HS-27A (cell line): ENCODE data around the gene SZRD1.
"Not testable (repeated sequence)": the region's sequence is repeated elsewhere in the genome, so short reads cannot be mapped to it uniquely, and the experiment has no call there.

ENCODE experiments used
- DNase-seq: peaks from one replicate; pipeline ENCODE4 v3.0.0-alpha.2; 2012; ENCODE audit warnings: low read depth, missing footprints

The SZRD1 gene, protein sequence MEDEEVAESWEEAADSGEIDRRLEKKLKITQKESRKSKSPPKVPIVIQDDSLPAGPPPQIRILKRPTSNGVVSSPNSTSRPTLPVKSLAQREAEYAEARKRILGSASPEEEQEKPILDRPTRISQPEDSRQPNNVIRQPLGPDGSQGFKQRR

GRCh38 chr1:16366722-16367257 is at the start of gene SZRD1:
Gene SZRD1 (plus strand): TSS chr1:16367242. CDS start chr1:16367258, 16 bp downstream.
- DNase-seq = peak; percentile 99

- no peak for DNase-seq
These were observed 48.5 kb upstream of the SZRD1 start for GRCh38 chr1:16318555-16318954.

DNA sequence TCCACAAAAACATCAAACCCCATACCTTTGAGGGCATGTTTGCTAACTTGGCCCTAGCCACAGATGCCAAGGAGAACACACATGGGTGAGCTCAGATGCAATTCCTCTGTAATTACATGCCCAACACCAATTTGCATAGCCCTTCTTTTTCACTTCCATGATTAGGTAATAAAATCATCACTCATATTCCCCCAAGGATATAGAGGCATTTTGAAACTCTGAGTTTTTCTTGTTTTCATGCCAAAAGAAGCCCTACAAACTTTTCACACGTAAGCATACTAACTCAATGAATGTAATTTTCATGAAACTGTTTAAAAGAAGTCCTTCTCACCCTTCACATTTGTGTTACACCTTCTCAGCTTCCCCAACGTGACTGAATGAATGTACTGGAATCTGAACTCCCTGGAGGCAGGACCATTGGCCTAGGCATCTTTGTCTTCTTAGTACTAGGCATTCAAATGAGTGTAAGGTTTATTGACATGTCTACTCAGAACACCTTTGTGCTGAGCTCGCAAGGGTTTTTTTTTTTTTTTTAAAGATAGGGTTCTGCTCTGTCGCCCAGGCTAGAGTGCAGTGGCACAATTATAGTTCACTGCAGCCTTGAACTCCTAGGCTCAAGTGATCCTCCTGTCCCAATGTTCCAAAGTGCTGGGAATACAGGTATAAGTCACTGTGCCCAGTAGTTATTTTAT is 45.7 kb upstream of the SZRD1 start:
- no peak for DNase-seq

GRCh38 chr1:16324456-16324890 is 42.6 kb upstream of the SZRD1 start:
- DNase-seq = peak; percentile 40

GRCh38 chr1:16326833-16327404 is 40.1 kb upstream of the SZRD1 start:
- DNase-seq = no peak

GRCh38 chr1:16334655-16335340 is 32.2 kb upstream of the SZRD1 start:
- DNase-seq = no peak

- no peak for DNase-seq
These were observed 28.1 kb upstream of the SZRD1 start for GRCh38 chr1:16338961-16339360.

DNA sequence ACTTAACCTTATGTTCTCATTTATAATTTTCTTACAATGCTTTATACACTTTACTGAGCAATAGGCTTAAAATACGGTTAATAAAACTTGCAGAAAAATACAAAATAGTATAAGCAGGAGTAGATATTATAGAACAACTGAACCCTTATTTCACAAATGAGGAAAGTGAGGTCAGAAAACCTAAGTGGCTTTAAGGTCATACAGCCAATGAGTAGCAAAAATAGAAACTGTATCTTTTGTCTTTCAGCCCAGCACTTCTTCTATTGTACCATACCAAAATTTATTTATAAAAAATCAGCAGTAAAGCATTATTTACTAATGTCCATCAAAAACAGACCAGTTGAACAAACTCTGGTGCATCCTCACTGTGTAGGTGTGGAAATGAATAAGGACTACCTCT is 26.4 kb upstream of the SZRD1 start:
- no peak for DNase-seq

DNA sequence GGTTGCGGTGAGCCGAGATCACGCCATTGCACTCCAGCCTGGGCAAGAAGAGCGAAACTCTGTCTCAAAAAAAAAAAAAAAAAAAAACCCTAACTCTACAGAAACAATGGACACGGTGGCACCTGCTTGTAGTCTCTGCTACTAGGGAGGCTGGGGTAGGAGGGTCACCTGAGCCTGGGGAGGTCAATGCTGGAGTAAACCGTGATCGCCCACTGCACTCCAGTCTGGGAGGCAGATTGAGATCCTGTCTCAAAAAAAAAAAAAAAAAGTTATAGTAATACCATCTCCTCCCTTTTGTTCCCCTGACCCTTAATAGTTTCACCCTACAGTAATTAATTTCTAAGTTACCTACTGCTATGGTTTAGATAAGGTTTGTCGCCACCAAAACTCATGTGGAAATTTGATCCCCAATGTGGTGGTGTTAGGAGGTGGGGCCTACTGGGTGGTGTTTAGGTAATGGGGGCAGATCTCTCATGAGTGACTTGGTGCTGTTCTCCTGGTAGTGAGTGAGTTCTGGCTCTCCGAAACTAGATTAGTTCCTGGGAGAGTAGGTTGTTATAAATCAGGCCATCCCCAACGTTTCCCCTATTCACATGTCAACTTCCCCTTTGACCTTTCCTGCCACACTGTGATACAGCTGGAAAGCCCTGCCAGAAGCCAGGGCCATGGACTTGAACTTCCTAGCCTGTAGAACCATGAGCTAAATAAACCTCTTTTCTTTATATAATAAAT is 24.5 kb upstream of the SZRD1 start:
- no peak for DNase-seq

DNA sequence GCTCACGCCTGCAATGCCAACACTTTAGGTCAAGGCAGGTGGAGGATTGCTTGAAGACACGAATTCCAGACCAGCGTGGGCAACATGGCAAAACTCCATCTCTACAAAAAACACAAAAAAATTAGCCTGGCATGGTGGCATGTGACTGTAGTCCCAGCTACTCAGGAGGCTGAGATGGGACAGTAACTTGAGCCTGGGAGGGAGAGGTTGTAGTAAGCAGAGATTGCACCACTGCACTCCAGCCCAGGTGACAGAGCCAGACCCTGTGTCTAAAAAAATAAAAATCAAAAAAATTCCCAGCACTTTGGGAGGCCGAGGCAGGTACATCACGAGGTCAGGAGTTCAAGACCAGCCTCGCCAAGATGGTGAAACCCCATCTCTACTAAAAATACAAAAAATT is 23.8 kb upstream of the SZRD1 start:
- not testable (repeated sequence) for DNase-seq

- no peak for DNase-seq
These were observed 18.4 kb upstream of the SZRD1 start for GRCh38 chr1:16348414-16349182.

- DNase-seq = no peak
These were observed 17.1 kb upstream of the SZRD1 start for GRCh38 chr1:16349847-16350406.

GRCh38 chr1:16351456-16351993 is 15.5 kb upstream of the SZRD1 start:
- no peak for DNase-seq

DNA sequence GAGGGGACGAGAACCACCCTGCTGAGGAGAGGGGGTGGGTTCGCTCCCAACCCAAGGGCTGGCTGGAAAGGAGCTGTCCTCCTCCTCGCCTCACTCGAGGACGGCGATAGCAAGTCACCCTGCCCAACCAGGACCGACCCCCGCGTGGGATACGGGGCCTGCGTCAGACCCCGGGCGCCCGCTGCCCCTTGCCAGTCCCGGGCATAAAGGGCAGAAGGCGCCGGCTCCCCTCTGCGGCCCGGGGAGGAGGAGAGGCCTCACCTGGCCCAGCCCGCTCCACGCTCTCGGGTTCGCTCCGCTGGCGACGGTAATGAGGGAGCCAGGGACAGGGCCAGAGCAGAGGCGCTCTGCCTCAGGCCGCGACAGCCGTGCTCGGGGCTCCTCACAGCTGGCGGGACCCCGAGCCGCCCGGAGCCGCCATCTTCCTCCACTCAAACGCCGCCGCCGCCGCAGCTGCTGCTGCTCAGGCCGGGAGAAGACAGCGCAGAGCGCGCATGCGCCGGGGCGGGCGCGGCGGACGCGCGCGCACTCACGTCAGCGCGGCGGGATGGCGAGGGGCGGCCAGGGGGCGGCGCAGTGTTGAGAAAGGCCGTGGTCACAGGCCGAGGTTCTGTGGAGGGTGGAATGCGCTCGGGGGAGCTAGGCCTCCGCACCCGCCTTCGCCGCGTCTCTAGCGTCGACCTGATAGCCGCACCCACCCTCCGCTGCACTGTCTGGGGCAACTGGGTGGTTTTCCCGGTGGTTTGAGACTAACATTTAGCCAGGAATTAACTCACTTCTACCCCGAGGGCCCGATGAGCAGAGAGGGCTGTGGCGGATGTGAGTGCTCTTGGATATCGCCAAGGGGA is 14.8 kb upstream of the SZRD1 start, which contains the start of gene FBXO42:
Gene FBXO42, minus strand, starts transcription at position 487 of the 848 bp plus-strand sequence. CDS start 37,062 bp downstream, outside the sequence.
- peak; percentile 77 for DNase-seq

DNA sequence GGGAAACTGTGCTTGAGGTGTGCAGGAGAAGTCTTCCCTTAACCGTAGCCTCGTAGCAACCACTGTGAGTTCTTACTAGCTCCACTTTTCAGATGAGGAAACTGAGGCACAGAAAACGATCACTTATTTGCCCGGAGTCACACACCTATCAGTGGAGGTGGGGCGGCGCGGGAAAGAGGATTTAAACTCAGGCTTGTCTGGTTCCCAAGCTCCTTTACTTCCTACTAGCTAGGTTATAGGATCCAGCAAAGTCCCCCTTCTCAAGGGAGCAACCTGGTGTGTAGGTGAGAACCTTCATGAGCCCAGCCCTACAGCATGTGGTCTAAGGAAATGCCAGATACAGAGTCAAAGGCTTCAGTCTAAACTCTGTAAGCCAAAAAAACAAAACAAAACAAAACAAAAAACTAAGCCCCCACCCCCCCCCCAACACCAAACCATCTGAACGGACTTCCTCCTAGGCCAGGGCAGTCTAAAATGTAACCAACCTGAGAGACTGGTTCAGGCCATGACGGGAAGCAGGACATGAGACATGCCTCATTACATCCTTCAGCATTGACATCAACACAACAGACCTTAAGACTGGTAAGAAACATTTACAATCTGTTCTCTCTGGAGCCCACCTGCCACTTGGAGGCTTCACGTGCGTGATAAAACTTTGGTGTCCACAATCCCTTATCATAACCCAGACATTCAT is 14.1 kb upstream of the SZRD1 start:
- no peak for DNase-seq

DNA sequence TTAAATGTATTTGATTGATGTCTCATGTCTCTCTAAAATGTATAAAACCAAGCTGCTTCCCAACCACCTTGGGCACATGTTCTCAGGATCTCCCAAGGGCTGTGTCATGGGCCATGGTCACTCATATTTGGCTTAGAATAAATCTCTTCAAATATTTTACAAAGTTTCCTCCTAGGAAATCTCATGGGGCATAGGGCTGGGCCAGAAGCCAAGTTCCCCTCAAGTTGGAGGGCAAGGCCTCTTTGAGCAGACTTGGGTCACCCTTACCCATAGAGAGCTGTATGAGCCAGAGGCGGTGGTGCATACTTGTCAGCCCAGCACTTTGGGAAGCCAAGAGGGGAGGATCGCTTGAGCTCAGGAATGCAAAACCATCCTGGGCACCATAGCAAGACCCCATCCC is 12.4 kb upstream of the SZRD1 start:
- DNase-seq = no peak

- DNase-seq = no peak
These were observed 10.2 kb upstream of the SZRD1 start for GRCh38 chr1:16356867-16357266.

- DNase-seq = not testable (repeated sequence)
These were observed 1.9 kb upstream of the SZRD1 start for GRCh38 chr1:16365146-16365498.
